Iris pigment epithelial cell (primary cell): Measurements from ENCODE around the gene UCHL3.

ENCODE experiments used
- DNase-seq: peaks from one replicate; pipeline ENCODE4 v3.0.0-alpha.2; 2011; ENCODE audit warnings: low read depth

The UCHL3 gene

GRCh38 chr13:75547917-75548316 lies 1.7 kb upstream of the UCHL3 start:
- peak; percentile 33 for DNase-seq

- DNase-seq, result peak; percentile 93
Measured at GRCh38 chr13:75550159-75550567, 572 bp downstream of the UCHL3 start.

GRCh38 chr13:75554464-75554863 lies 4.9 kb downstream of the UCHL3 start:
- no peak for DNase-seq

- peak; percentile 16 for DNase-seq
Measured at GRCh38 chr13:75554981-75555380, 5.4 kb downstream of the UCHL3 start.

- DNase-seq, result no peak
Measured at GRCh38 chr13:75555836-75556235, 6.2 kb downstream of the UCHL3 start.

- no peak for DNase-seq
Measured at GRCh38 chr13:75556961-75557360, 7.4 kb downstream of the UCHL3 start.

- no peak for DNase-seq
Measured at GRCh38 chr13:75558145-75558840, 8.7 kb downstream of the UCHL3 start.

GRCh38 chr13:75566658-75567057 lies 17.1 kb downstream of the UCHL3 start:
- DNase-seq, result peak; percentile 53

GRCh38 chr13:75569576-75569975 lies 20.0 kb downstream of the UCHL3 start:
- DNase-seq, result no peak

- no peak for DNase-seq
Measured at GRCh38 chr13:75579529-75579928, 29.9 kb downstream of the UCHL3 start.

- peak; percentile 69 for DNase-seq
Measured at GRCh38 chr13:75581874-75582640, 32.5 kb downstream of the UCHL3 start.

GRCh38 chr13:75583091-75583490 lies 33.5 kb downstream of the UCHL3 start:
- DNase-seq, result no peak

GRCh38 chr13:75585153-75585552 lies 35.6 kb downstream of the UCHL3 start:
- no peak for DNase-seq

GRCh38 chr13:75587679-75588078 lies 38.1 kb downstream of the UCHL3 start:
- DNase-seq, result no peak

GRCh38 chr13:75596657-75597182 lies 47.1 kb downstream of the UCHL3 start:
- DNase-seq, result peak; percentile 26

- no peak for DNase-seq
Measured at GRCh38 chr13:75600371-75600770, 50.8 kb downstream of the UCHL3 start.

- no peak for DNase-seq
Measured at GRCh38 chr13:75603038-75603437, 53.4 kb downstream of the UCHL3 start.

- DNase-seq, result no peak
Measured at GRCh38 chr13:75607447-75607846, 57.9 kb downstream of the UCHL3 start.

- no peak for DNase-seq
Measured at GRCh38 chr13:75610466-75610865, 60.9 kb downstream of the UCHL3 start.

GRCh38 chr13:75612354-75612753 lies 62.8 kb downstream of the UCHL3 start:
- no peak for DNase-seq

- DNase-seq, result no peak
Measured at GRCh38 chr13:75617230-75617629, 67.6 kb downstream of the UCHL3 start.

- DNase-seq, result no peak
Measured at GRCh38 chr13:75618308-75618707, 68.7 kb downstream of the UCHL3 start.

- DNase-seq, result no peak
Measured at GRCh38 chr13:75620020-75620419, 70.4 kb downstream of the UCHL3 start.
